Measurements from ENCODE around the gene NFIA. TPM values are rescaled to one million over a fixed set of nuclear protein-coding genes. Genes with fewer than 3 reads are reported as not detected.

Gene NFIA
- total and polyA plus RNA-seq, 2 of the 13 experiments (the other 11 are each of a cell fraction or from before 2014, with no cell fraction given), result 14.7 to 28.5 TPM

GRCh38 chr1:61357539-61357938 is 275.2 kb downstream of the NFIA start:
- Histone ChIP-seq H3K36me3 (replicated peaks in 1 of 2; ENCODE audit: control insufficient read depth in 1 of 2, insufficient read depth in 2 of 2, low read length in 2 of 2) (peaks cover 19 to 80% of the 10 kb centered on the region in 2 experiments), H2AFZ (ENCODE audit: low read length) (no peak overlapping the region), H3K79me2 (ENCODE audit: insufficient read depth, low read length) (no peaks in the 10 kb centered on the region), H3K9me3 (ENCODE audit: low read length) (no peaks in the 10 kb centered on the region), H3K4me3 (replicated peaks in 1 of 3; ENCODE audit: insufficient read depth in 1 of 3, low read depth in 2 of 3, low read length in 3 of 3) (no peak overlapping the region), H3K27me3 (ENCODE audit: control insufficient read depth in 1 of 2, insufficient read depth in 2 of 2, low read length in 2 of 2) (no peaks in the 10 kb centered on the region), H4K20me1 (ENCODE audit: insufficient read depth, low read length) (no peaks in the 10 kb centered on the region), H3K4me1 (ENCODE audit: insufficient read depth, low read length) (peaks cover 11% of the 10 kb centered on the region; the same call in 1 of the 2 replicates), H3K4me2 (ENCODE audit: low read depth, low read length) (no peak overlapping the region), H3K27ac (ENCODE audit: extremely low read length, insufficient read depth, low read length) (no peak overlapping the region), H3K9ac (ENCODE audit: insufficient read depth, low read depth, low read length) (no peak overlapping the region)
- TF ChIP-seq ZNF775 (CRISPR knock-in tag; IDR thresholded peaks at IDR 0.05; ENCODE audit: borderline replicate concordance), result no peak
- no peak for TF ChIP-seq PHF20 (CRISPR knock-in tag; IDR thresholded peaks at IDR 0.05)
- peak; percentile 83 for TF ChIP-seq ZKSCAN1 (IDR thresholded peaks at IDR 0.05; ENCODE audit: low read length)
- no peak for TF ChIP-seq RARA (CRISPR knock-in tag; IDR thresholded peaks at IDR 0.05)
- 97% methylated on average over 5 of the region's 5 CpGs for WGBS (ENCODE audit: low lambda C conversion rate)
- intact Hi-C loops (cut with micrococcal nuclease; ENCODE audit: unreplicated experiment) (no loop called here), in situ Hi-C loops (cut with HindIII; ENCODE audit: extremely low pct_ligation_motif_present, low pct_unique_long_range_greater_than_20kb) (no loop called here)
- no peak for ATAC-seq
- DNase-seq (ENCODE audit: low spot score), result no peak
- BruUV-seq (replicated peaks), result no TSS peak
- FAIRE-seq, result no peak
- POLR2A ChIA-PET, result no interaction called here
- CTCF ChIA-PET (ENCODE audit: low intra/inter-chr PET ratio, low total read pairs), result no interaction called here

GRCh38 chr1:61358770-61359455 is 276.6 kb downstream of the NFIA start:
- no peak for FAIRE-seq
- intact Hi-C loops (cut with micrococcal nuclease; ENCODE audit: unreplicated experiment) (no loop called here), in situ Hi-C loops (cut with HindIII; ENCODE audit: extremely low pct_ligation_motif_present, low pct_unique_long_range_greater_than_20kb) (no loop called here)
- Histone ChIP-seq H3K4me1 (ENCODE audit: insufficient read depth, low read length) (peaks cover 11% of the 10 kb centered on the region; the same call in 1 of the 2 replicates), H2AFZ (ENCODE audit: low read length) (no peak overlapping the region), H3K27ac (ENCODE audit: extremely low read length, insufficient read depth, low read length) (no peak overlapping the region), H4K20me1 (ENCODE audit: insufficient read depth, low read length) (no peaks in the 10 kb centered on the region), H3K4me3 (replicated peaks in 1 of 3; ENCODE audit: insufficient read depth in 1 of 3, low read depth in 2 of 3, low read length in 3 of 3) (no peak overlapping the region), H3K4me2 (ENCODE audit: low read depth, low read length) (no peak overlapping the region), H3K9me3 (ENCODE audit: low read length) (no peaks in the 10 kb centered on the region), H3K9ac (ENCODE audit: insufficient read depth, low read depth, low read length) (no peak overlapping the region), H3K27me3 (ENCODE audit: control insufficient read depth in 1 of 2, insufficient read depth in 2 of 2, low read length in 2 of 2) (no peaks in the 10 kb centered on the region), H3K36me3 (replicated peaks in 1 of 2; ENCODE audit: control insufficient read depth in 1 of 2, insufficient read depth in 2 of 2, low read length in 2 of 2) (peaks cover 14 to 76% of the 10 kb centered on the region in 2 experiments), H3K79me2 (ENCODE audit: insufficient read depth, low read length) (no peaks in the 10 kb centered on the region)
- no peak for DNase-seq (ENCODE audit: low spot score)
- 95% methylated on average over 8 of the region's 8 CpGs for WGBS (ENCODE audit: low lambda C conversion rate)
- ChIA-PET CTCF (ENCODE audit: low intra/inter-chr PET ratio, low total read pairs) (no interaction called here), POLR2A (no interaction called here)
- BruUV-seq (replicated peaks), result no TSS peak
- no peak for ATAC-seq
- TF ChIP-seq HOXA3 (CRISPR knock-in tag; IDR thresholded peaks at IDR 0.05) (no peak), BRCA1 (CRISPR knock-in tag; IDR thresholded peaks at IDR 0.05) (no peak), NBN (conservative IDR thresholded peaks at IDR 0.05) (no peak), CREB1 (IDR thresholded peaks at IDR 0.05) (no peak), CREB1 (CRISPR knock-in tag; IDR thresholded peaks at IDR 0.05) (no peak), FOXM1 (CRISPR knock-in tag; IDR thresholded peaks at IDR 0.05) (no peak), ZBTB26 (CRISPR knock-in tag; IDR thresholded peaks at IDR 0.05; ENCODE audit: borderline replicate concordance) (no peak), KAT8 (CRISPR knock-in tag; IDR thresholded peaks at IDR 0.05) (no peak)
- TF ChIP-seq, protein P1, sequence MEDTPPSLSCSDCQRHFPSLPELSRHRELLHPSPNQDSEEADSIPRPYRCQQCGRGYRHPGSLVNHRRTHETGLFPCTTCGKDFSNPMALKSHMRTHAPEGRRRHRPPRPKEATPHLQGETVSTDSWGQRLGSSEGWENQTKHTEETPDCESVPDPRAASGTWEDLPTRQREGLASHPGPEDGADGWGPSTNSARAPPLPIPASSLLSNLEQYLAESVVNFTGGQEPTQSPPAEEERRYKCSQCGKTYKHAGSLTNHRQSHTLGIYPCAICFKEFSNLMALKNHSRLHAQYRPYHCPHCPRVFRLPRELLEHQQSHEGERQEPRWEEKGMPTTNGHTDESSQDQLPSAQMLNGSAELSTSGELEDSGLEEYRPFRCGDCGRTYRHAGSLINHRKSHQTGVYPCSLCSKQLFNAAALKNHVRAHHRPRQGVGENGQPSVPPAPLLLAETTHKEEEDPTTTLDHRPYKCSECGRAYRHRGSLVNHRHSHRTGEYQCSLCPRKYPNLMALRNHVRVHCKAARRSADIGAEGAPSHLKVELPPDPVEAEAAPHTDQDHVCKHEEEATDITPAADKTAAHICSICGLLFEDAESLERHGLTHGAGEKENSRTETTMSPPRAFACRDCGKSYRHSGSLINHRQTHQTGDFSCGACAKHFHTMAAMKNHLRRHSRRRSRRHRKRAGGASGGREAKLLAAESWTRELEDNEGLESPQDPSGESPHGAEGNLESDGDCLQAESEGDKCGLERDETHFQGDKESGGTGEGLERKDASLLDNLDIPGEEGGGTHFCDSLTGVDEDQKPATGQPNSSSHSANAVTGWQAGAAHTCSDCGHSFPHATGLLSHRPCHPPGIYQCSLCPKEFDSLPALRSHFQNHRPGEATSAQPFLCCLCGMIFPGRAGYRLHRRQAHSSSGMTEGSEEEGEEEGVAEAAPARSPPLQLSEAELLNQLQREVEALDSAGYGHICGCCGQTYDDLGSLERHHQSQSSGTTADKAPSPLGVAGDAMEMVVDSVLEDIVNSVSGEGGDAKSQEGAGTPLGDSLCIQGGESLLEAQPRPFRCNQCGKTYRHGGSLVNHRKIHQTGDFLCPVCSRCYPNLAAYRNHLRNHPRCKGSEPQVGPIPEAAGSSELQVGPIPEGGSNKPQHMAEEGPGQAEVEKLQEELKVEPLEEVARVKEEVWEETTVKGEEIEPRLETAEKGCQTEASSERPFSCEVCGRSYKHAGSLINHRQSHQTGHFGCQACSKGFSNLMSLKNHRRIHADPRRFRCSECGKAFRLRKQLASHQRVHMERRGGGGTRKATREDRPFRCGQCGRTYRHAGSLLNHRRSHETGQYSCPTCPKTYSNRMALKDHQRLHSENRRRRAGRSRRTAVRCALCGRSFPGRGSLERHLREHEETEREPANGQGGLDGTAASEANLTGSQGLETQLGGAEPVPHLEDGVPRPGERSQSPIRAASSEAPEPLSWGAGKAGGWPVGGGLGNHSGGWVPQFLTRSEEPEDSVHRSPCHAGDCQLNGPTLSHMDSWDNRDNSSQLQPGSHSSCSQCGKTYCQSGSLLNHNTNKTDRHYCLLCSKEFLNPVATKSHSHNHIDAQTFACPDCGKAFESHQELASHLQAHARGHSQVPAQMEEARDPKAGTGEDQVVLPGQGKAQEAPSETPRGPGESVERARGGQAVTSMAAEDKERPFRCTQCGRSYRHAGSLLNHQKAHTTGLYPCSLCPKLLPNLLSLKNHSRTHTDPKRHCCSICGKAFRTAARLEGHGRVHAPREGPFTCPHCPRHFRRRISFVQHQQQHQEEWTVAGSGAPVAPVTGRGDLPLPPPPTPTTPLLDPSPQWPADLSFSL (CRISPR knock-in tag; IDR thresholded peaks at IDR 0.05), result no peak
